PC-9 (cell line): ENCODE measurements around the gene UBE2QL1. TPM values are rescaled to one million over a fixed set of nuclear protein-coding genes. Genes with fewer than 3 reads are reported as not detected.

ENCODE experiments used
- BruUV-seq: library from RNA; stranded (reverse); fragments of 400-500 nt; replicated peaks from 2 replicates; lab custom pipeline; 2021; lab: Mats Ljungman, UMichigan
- CTCF ChIA-PET: fragments of 300-600 bp; sonication (Branson Sonifier 250); formaldehyde crosslinking; loops from one replicate; lab custom pipeline; 2022; ENCODE audit warnings: antibody characterized with exemption; lab: Charles Lee
- POLR2A ChIA-PET: fragments of 300-600 bp; sonication (Branson Sonifier 250); formaldehyde crosslinking; loops from one replicate; lab custom pipeline; 2022; ENCODE audit warnings: antibody characterized with exemption; ENCODE audit not compliant: unreplicated experiment; lab: Charles Lee
- DNase-seq, 2 experiments: peaks; one replicate each; pipeline versions ENCODE4 v3.0.0 to v3.0.0-alpha.2; 2015 to 2022; ENCODE audit warnings: mixed read lengths in 1 of 2
- H2AFZ ChIP-seq: fragments of 200-600 bp; sonication (generic); 2 replicates; pipeline ENCODE4 v1.8.1; 2017; ENCODE audit warnings: antibody characterized with exemption
- H3F3A ChIP-seq: fragments of 200-600 bp; sonication (generic); 2 replicates; pipeline ENCODE4 v1.8.1; 2017; ENCODE audit warnings: antibody characterized with exemption, mild to moderate bottlenecking, low read depth; ENCODE audit not compliant: insufficient read depth
- H3K27ac ChIP-seq: fragments of 200-600 bp; sonication (generic); 2 replicates; pipeline ENCODE4 v1.6.1; 2016; ENCODE audit warnings: mixed run types
- H3K27me3 ChIP-seq: fragments of 200-600 bp; sonication (generic); 2 replicates; pipeline ENCODE4 v1.6.1; 2016; ENCODE audit warnings: low read depth, mixed run types; ENCODE audit not compliant: insufficient read depth
- H3K36me3 ChIP-seq: fragments of 200-600 bp; sonication (generic); 2 replicates; pipeline ENCODE4 v1.6.1; 2016; ENCODE audit warnings: low read depth, mixed run types
- H3K4me1 ChIP-seq: fragments of 200-600 bp; sonication (generic); replicated peaks from 2 replicates; pipeline ENCODE4 v1.6.1; 2016; ENCODE audit warnings: mixed run types; ENCODE audit not compliant: insufficient read depth
- H3K4me2 ChIP-seq: fragments of 200-600 bp; sonication (generic); 2 replicates; pipeline ENCODE4 v1.6.1; 2017; ENCODE audit warnings: mixed run types
- H3K4me3 ChIP-seq: fragments of 200-600 bp; sonication (generic); 2 replicates; pipeline ENCODE4 v1.6.1; 2016; ENCODE audit warnings: mixed run types
- H3K79me2 ChIP-seq: fragments of 200-600 bp; sonication (generic); 2 replicates; pipeline ENCODE4 v1.6.1; 2017; ENCODE audit warnings: low read depth, mixed run types
- H3K9me2 ChIP-seq: fragments of 200-600 bp; sonication (generic); 2 replicates; pipeline ENCODE4 v1.8.1; 2017; ENCODE audit warnings: mild to moderate bottlenecking; ENCODE audit not compliant: insufficient read depth
- H3K9me3 ChIP-seq: fragments of 200-600 bp; sonication (generic); 2 replicates; pipeline ENCODE4 v1.8.1; 2016; ENCODE audit warnings: low read depth; ENCODE audit not compliant: insufficient read depth
- H4K20me1 ChIP-seq: fragments of 200-600 bp; sonication (generic); 2 replicates; pipeline ENCODE4 v1.8.1; 2017; ENCODE audit not compliant: insufficient read depth
- CTCF ChIP-seq: fragments of 200-600 bp; sonication (generic); conservative IDR thresholded peaks from 2 replicates; pipeline ENCODE4 v1.6.1; 2017; ENCODE audit warnings: mixed run types, antibody characterized with exemption, mild to moderate bottlenecking, moderate library complexity
- EZH2 ChIP-seq: fragments of 200-600 bp; sonication (generic); IDR thresholded peaks from 2 replicates; pipeline ENCODE4 v1.8.0; 2017; ENCODE audit warnings: antibody characterized with exemption, low read depth
- intact Hi-C: fragments of 100-400 bp; cut with micrococcal nuclease; formaldehyde crosslinking; loops from one replicate; pipeline ENCODE4 v1.10.0; 2022; ENCODE audit not compliant: unreplicated experiment
- total RNA-seq: library from RNA; stranded (reverse); gene quantifications from 2 replicates; pipeline ENCODE4 v1.2.3, GENCODE V29; 2021

Gene UBE2QL1
- total RNA-seq, 1 experiment from 2014 or later = not detected

GRCh38 chr5:6459896-6460295 is 11.2 kb downstream of the UBE2QL1 start:
- Histone ChIP-seq H3K9me3 (peaks cover 12% of the 10 kb centered on the region; the same call in 1 of the 2 replicates), H3K4me3 (no peak overlapping the region), H3F3A (no peaks in the 10 kb centered on the region), H3K4me1 (peaks cover under 1% of the 10 kb centered on the region; the same call in 1 of the 2 replicates), H2AFZ (no peak overlapping the region), H3K9me2 (no peaks in the 10 kb centered on the region), H3K27me3 (peaks cover 95% of the 10 kb centered on the region), H4K20me1 (no peaks in the 10 kb centered on the region), H3K4me2 (no peak overlapping the region), H3K27ac (no peak overlapping the region), H3K79me2 (no peaks in the 10 kb centered on the region), H3K36me3 (no peaks in the 10 kb centered on the region)
- intact Hi-C loops = no loop called here
- TF ChIP-seq EZH2 (no peak), CTCF (no peak)
- ChIA-PET POLR2A (interaction anchor here (0.9 kb wide), 1 partner anchor 1374 kb away, joined by 3 read pairs; no protein-coding TSS in a partner anchor), CTCF (no interaction called here)
- BruUV-seq = no TSS peak
- no peak for DNase-seq

GRCh38 chr5:6461006-6461405 is 12.3 kb downstream of the UBE2QL1 start:
- Histone ChIP-seq H3K4me1 (no peaks in the 10 kb centered on the region), H3K27me3 (peaks cover 95% of the 10 kb centered on the region), H3K9me3 (peaks cover 12% of the 10 kb centered on the region; the same call in 1 of the 2 replicates), H3K79me2 (no peaks in the 10 kb centered on the region), H2AFZ (no peak overlapping the region), H3K9me2 (no peaks in the 10 kb centered on the region), H3K36me3 (no peaks in the 10 kb centered on the region), H3F3A (no peaks in the 10 kb centered on the region), H3K4me2 (no peak overlapping the region), H4K20me1 (no peaks in the 10 kb centered on the region), H3K4me3 (no peak overlapping the region), H3K27ac (no peak overlapping the region)
- BruUV-seq = no TSS peak
- TF ChIP-seq EZH2 (no peak), CTCF (no peak)
- CTCF ChIA-PET = no interaction called here
- intact Hi-C loops = no loop called here
- no peak for DNase-seq
- POLR2A ChIA-PET = interaction anchor here (0.6 kb wide), 1 partner anchor 648 kb away, joined by 5 read pairs; no protein-coding TSS in a partner anchor

GRCh38 chr5:6461793-6462650 is 13.4 kb downstream of the UBE2QL1 start:
- no TSS peak for BruUV-seq
- H3K9me2 ChIP-seq = no peaks in the 10 kb centered on the region
- no peaks in the 10 kb centered on the region for H3F3A ChIP-seq
- H3K4me1 ChIP-seq = no peaks in the 10 kb centered on the region
- no peaks in the 10 kb centered on the region for H4K20me1 ChIP-seq
- H3K27me3 ChIP-seq = peaks cover 95% of the 10 kb centered on the region
- no peaks in the 10 kb centered on the region for H3K79me2 ChIP-seq
- DNase-seq = no peak
- intact Hi-C loops = no loop called here
- H3K27ac ChIP-seq = no peak overlapping the region
- ChIA-PET POLR2A (no interaction called here), CTCF (no interaction called here)
- no peak overlapping the region for H2AFZ ChIP-seq
- no peaks in the 10 kb centered on the region for H3K36me3 ChIP-seq
- TF ChIP-seq EZH2 (no peak), CTCF (no peak)
- no peak overlapping the region for H3K4me3 ChIP-seq
- H3K4me2 ChIP-seq = no peak overlapping the region
- peaks cover 12% of the 10 kb centered on the region; the same call in 1 of the 2 replicates for H3K9me3 ChIP-seq
